Stimulated activated CD4-positive, alpha-beta T cell treated with anti-CD3 and anti-CD28 coated beads, Interleukin-4, amount 100 ng/mL, for 24 hours (primary cell): Measurements from ENCODE around the gene CCSER2.
"Not testable (repeated sequence)": the region's sequence is repeated elsewhere in the genome, so short reads cannot be mapped to it uniquely, and the experiment has no call there.

Experiments
- DNase-seq: peaks from one replicate; pipeline ENCODE4 v3.0.0-alpha.2; 2020

The CCSER2 gene

DNA sequence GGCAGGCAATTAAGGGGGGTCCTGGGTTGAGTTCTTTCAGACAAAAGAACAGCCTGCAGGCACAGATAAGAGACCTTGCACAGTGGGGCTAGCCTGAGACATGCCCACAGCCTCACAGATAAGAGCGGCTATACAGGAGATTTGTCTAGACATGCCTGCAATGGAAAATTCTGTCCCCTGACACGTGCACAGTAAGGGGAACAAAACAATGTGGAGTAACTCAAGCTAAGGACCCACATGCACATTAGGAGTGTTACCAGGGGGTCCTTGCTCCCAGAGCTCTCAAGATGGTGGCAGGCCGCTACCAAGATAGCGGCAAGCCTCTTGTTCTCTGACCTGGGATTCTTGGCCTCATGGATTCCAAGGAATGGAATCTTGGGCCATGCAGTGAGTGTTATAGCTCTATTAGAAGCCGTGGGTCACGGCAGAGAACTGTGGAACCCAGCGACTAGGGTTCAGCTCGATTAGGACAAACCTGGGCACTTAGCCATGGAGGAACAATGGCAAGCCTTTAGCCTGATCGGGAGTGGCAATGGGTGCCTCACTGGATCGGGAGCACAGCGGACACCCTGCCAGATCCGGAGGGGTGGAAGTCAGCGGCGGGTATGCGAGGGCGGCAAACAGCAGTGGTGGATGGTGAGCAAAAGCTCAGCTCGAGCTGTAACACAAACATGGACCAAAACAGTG, 196.9 kb downstream of the CCSER2 start:
- DNase-seq: no peak

- not testable (repeated sequence) for DNase-seq
Observed at GRCh38 chr10:84525807-84526182, 197.4 kb downstream of the CCSER2 start.

GRCh38 chr10:84527386-84527785, 199.0 kb downstream of the CCSER2 start:
- not testable (repeated sequence) for DNase-seq

- not testable (repeated sequence) for DNase-seq
Observed at GRCh38 chr10:84528526-84528925, 200.1 kb downstream of the CCSER2 start.

DNA sequence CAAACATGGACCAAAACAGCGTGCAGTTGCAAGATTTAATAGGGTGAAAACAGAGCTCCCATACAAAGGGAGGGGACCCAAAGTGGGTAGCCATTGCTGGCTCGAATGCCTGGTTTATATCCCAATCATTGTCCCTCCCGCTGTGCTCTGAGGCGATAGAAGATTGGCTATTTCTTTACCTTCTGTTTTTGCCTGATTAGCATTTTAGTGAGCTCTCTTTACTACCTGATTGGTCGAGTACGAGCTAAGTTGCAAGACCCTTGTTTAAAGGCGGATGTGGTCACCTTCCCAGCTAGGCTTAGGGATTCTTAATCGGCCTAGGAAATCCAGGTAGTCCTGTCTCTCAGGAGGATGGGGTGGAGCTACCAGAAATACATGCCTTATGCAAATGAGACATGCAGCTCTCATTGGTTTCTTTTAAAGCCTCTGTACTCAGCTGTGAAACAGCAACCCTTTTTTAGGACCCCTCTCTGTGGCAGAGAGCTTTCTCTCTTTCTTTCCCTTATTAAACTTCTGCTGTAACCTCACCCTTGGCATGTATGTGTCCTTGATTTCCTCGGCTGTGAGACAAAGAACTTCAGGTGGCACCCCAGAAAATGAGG, 202.4 kb downstream of the CCSER2 start:
- DNase-seq: no peak

DNA sequence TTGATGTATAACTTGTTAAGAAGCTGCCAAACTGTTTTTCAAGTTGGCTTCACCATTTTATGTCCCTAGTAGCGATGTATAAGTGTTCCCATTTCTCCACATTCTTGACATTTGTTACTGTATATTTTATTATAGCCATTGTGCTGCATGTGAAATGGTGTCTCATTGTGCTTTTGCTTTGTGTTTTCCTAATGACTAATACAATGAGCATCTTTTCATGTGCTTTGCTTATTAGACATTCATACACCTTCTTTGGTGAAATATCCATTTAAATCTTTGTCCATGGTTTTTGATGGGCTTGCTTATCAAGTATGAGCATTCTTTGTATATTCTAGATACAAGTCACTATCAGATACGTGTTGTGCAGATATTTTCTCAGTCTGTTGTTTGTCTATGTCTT, 203.0 kb downstream of the CCSER2 start:
- DNase-seq: no peak

GRCh38 chr10:84534168-84534567, 205.8 kb downstream of the CCSER2 start:
- no peak for DNase-seq

GRCh38 chr10:84537447-84537931, 209.1 kb downstream of the CCSER2 start:
- peak; percentile 39 for DNase-seq

GRCh38 chr10:84538036-84538435, 209.6 kb downstream of the CCSER2 start:
- DNase-seq: no peak

- no peak for DNase-seq
Observed at GRCh38 chr10:84539216-84539615, 210.8 kb downstream of the CCSER2 start.

DNA sequence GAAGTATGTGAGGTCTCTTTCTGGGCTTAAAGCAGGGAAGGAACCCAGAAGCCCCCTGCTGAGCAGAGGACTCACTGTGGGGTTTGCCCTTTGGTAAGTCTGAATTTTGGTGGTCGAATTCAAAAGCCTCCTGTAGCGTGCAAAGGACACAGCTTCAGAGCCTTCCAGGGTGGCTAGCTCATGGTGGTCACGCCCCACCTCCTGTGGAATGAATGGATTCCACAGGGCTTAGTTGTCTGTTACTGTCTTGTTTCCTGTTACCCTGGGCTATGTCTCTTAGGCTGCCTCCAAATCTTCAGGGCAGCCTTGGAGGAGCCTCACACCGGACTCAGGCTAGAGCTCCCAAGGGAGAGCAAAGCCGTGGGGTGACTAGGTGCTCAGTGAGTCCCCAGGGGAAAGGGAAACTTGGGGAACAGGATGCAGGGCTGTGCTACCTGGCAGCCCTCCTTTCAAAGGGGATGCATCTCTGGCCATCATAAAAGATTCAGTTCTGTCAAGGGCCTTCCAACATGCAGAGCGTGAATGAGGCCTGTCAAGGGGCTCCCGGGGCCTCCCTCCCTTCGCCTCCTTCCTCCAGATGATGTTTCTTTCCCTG, 211.7 kb downstream of the CCSER2 start:
- no peak for DNase-seq

GRCh38 chr10:84540617-84541288, 212.4 kb downstream of the CCSER2 start:
- peak; percentile 75 for DNase-seq

- no peak for DNase-seq
Observed at GRCh38 chr10:84541289-84541637, 212.9 kb downstream of the CCSER2 start.

DNA sequence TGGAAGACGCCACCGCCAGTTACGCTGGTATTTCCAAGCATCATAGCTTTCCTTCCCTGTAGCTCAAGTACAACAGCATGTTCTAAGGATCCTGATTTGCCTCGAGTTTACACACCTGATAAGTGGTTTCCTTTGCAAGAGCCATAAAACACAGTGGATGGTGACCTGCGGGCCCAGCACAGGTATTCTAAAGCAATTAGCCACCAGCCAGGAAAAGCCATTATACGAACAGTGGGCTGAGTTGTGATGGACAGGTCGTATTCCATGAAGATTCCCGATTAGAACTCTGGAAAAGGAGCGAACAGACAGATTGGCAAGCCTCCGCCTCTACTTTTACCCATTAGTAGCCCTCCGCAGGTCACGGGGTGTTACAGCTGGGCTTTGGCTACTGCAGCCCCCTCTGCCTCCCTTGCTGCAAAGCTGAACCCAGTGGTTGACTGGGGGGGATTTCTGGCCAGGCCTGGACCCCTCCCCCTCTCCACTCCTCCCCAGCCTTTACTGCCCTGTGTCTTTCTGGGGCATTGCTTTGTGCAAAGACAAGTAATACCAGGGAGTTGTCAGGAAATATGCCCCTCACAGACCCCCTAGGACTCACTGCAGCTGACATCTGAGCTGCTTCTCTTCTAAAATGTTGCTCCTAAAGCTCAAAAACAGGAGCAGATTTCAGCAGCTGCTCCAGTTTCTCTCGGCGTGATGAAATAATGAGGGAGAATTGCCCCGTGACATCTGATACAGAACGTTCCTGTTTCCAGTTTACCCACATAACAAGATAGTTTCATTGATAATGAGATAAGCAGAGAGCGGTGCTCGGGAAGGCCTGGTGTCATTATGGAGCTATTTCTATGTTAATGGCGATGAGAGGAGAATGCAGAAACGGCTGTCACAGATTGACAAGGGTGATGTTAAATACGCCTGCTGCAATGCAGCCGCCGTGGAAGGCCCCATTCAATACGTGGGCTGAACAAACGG, 214.4 kb downstream of the CCSER2 start:
- DNase-seq: no peak

- no peak for DNase-seq
Observed at GRCh38 chr10:84543948-84544347, 215.6 kb downstream of the CCSER2 start.

GRCh38 chr10:84545651-84546050, 217.3 kb downstream of the CCSER2 start:
- no peak for DNase-seq

GRCh38 chr10:84546609-84547008, 218.2 kb downstream of the CCSER2 start:
- no peak for DNase-seq

GRCh38 chr10:84547616-84548015, 219.2 kb downstream of the CCSER2 start:
- no peak for DNase-seq

DNA sequence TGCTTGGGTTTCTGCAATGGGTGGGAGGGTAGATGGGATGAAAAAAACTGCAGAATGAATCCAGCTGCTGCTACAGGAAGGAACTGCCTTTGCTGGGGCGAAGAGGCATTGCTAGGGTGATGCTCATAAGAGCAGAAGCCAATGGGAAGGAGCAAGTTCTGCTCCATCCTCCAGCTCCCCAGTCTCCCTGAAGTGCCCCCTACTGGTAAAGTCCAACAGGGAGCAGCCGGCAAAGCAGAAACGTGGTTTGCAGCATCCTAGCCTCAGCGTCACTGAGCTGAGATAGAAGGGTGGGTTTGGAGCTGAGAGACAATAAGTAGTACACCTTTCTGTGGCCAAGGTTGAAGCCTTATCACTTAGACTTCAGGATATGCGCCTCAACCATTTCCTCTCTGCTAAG, 220.5 kb downstream of the CCSER2 start:
- no peak for DNase-seq

- DNase-seq: no peak
Observed at GRCh38 chr10:84549368-84550165, 221.2 kb downstream of the CCSER2 start.

DNA sequence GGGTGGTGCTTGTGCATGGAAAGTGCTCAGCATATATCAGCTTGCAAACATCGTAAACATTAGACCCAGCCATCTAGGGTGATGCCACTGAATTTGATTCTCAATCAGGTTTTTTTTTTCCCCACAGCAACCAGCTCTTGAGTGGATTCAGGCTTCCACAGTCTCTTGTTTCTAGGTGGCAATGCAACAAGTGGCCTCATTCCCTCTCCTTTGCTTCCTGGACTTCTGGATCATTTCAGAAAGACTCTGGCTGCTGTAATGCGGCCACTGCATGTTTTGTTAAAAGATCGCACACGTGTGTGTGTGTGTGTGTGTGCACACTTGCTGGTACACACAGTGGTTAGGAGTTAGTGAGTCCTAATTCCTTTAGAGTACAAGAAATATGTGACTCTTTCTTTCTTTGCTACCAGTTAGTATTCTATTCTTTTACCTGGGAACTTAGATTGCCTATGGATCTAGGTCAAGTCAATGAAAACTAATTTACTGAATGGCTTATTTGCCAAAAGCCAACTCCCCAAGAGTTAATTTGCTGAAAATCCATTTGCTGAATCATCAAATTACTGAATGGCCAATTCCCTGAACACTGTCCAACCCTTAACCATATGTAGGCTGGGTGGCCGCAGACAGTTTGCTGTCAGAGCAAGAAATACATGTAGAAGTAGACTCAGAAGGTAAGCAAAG, 222.5 kb downstream of the CCSER2 start:
- DNase-seq: no peak
